Fibroblast of lung (primary cell): ENCODE data around the gene MEDAG.

ENCODE experiments used
- CTCF ChIP-seq, 2 donors: IDR thresholded peaks in 1 of 2; conservative IDR thresholded peaks in 1 of 2; 1 replicate in 1 of 2; 2 replicates in 1 of 2; pipeline ENCODE4 v1.5.1; 2011 to 2012; ENCODE audit warnings: low read length in 2 of 2, control low read depth in 1 of 2, inconsistent platforms in 1 of 2, low read depth in 1 of 2, mild to moderate bottlenecking in 1 of 2
- EZH2 ChIP-seq: IDR thresholded peaks from 2 replicates; pipeline ENCODE4 v1.5.1; 2012; ENCODE audit warnings: low read length, control low read depth, mild to moderate bottlenecking; ENCODE audit errors: missing control alignments

- no peak for TF ChIP-seq CTCF (conservative IDR thresholded peaks at IDR 0.05 in 1 of 2, IDR thresholded peaks at IDR 0.05 in 1 of 2; ENCODE audit: low read depth in 1 of 2, low read length in 2 of 2)
- no peak for TF ChIP-seq EZH2
Measured at GRCh38 chr13:30889196-30889690, 16.8 kb upstream of the MEDAG start.
